Thyroid gland (tissue), 4 donors: ENCODE results near the gene IGFALS. TPM values are rescaled to one million over a fixed set of nuclear protein-coding genes. Genes with fewer than 3 reads are reported as not detected.

Source experiments
- DNase-seq, 2 donors: peaks; one replicate each; pipeline ENCODE4 v3.0.0-alpha.2; 2019
- H3K27ac ChIP-seq, 3 donors: fragments of 200-600 bp; sonication (generic); 1 replicate in 2 of 3; 2 replicates in 1 of 3; pipeline ENCODE4 v1.5.1; 2016 to 2019; ENCODE audit warnings: mild to moderate bottlenecking in 1 of 3, moderate library complexity in 1 of 3
- H3K27me3 ChIP-seq: fragments of 200-600 bp; sonication (generic); one replicate; pipeline ENCODE4 v1.5.1; 2019
- H3K36me3 ChIP-seq, 2 donors: fragments of 200-600 bp; sonication (generic); one replicate each; pipeline ENCODE4 v1.5.1; 2016 to 2019
- H3K4me1 ChIP-seq, 2 donors: fragments of 200-600 bp; sonication (generic); one replicate each; pipeline ENCODE4 v1.5.1; 2017 to 2019
- H3K4me3 ChIP-seq, 3 donors: fragments of 200-600 bp; sonication (generic); replicated peaks in 1 of 3; 1 replicate in 2 of 3; 2 replicates in 1 of 3; pipeline ENCODE4 v1.5.1; 2016; ENCODE audit warnings: mild to moderate bottlenecking in 1 of 3
- H3K9me3 ChIP-seq: fragments of 200-600 bp; sonication (generic); one replicate; pipeline ENCODE4 v1.5.1; 2017
- POLR2A ChIP-seq, 2 donors: fragments of 450-650 bp; IDR thresholded peaks; one replicate each; pipeline ENCODE4 v1.6.1; 2017; ENCODE audit warnings: antibody characterized with exemption in 2 of 2, mild to moderate bottlenecking in 2 of 2, moderate library complexity in 1 of 2
- WGBS, 2 donors: methylation state at CpG; one replicate each; pipeline ENCODE4 v1.1.5; 2017; 5-methylcytosine and 5-hydroxymethylcytosine counted together
- intact Hi-C: fragments of 100-400 bp; cut with DNase I; formaldehyde crosslinking; loops from one replicate; pipeline ENCODE4 v1.15.1; 2023
- total RNA-seq, 4 donors: library from RNA; depleted of rRNA; stranded (reverse); fragments of >200 nt; gene quantifications; one replicate each; pipeline ENCODE4 v1.2.3, GENCODE V29; 2016
- TF ChIP-seq, protein P1 (sequence below), 6 experiments: fragments of 200-600 bp in 3 of 6; fragments of 450-650 bp in 3 of 6; sonication (generic) in 3 of 6; IDR thresholded peaks; one replicate each; pipeline ENCODE4 v1.5.1; 2016 to 2019; ENCODE audit warnings: antibody characterized with exemption in 6 of 6, mild to moderate bottlenecking in 2 of 6, inconsistent platforms in 1 of 6, moderate library complexity in 1 of 6

The IGFALS gene
- total RNA-seq, 4 donors from 2014 or later = 0.13 to 4.2 (median 1.8) TPM

DNA sequence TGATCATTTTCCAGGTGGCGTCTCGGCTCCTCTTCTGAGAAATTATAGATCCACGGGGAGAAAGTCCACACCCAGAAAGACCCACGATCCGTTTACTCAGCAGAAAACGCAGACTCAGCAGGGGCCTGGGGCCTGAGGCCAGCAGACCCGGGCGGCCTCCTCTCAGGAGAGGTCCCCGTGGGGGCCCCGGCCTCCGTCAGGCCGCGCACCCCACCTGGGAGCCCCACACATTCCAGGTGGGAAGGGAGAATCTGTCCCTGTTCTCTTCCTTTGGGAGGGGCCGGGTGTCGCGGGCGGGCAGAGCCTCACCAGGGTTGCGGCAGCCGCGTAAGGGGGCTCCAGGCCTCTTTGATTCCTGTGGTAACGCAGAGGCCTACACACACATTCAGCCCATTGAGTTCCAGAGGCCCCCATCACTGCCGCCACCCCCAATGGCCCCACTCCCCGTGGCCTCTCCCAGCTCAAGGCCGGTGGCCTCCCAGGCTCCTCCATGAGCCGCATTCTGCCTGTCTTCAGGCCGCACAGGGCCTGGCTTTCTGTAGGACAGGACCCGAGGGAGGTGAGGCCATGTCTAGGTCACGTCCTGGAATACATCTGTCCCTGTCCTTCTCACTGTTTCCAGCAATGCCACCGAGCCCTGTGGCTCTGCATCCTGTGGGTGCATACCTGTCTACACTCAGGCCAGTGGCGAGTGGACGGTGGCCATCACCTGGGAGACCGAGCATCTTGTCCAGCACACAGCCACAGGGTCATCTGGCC, 1.6 kb upstream of the IGFALS start:
- no peak for DNase-seq

DNA sequence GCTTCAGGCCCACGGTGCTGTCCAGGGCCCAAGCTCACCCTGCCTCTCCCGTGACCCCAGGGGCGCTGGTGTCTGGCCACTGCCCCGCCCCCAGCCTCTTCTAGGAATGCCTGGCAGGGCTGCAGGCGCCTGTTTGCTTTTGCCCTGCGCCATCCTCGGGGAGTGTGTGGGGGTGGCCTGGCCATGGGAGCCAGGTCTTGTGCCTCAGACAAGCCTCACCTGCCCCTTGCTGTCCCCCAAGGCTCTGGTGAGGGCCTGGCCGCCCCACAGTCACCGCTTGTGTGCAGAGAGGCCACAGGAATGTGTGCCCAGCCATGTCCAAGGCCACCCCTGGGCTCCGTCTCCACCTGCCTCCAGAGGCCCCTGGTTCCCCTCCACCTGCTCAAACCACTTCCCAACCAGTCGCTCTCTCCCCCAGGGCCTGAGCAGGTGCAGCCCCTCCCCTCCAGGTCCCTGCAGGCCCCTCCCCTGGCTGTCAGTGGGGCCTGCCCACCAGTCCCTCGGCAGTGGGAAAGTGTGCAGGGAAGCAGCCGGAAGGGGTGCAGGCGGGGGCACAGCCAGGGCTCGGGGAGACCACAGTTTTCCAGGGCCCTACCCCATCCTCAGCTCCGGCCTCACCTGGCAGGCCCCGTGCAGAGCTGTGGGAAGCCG, 841 bp upstream of the IGFALS start:
- Histone ChIP-seq H3K27me3 (no peaks in the 10 kb centered on the region), H3K36me3 (peaks cover 0 to 1% of the 10 kb centered on the region in 2 donors), H3K4me1 (peaks cover 11 to 12% of the 10 kb centered on the region in 2 donors), H3K9me3 (no peaks in the 10 kb centered on the region), H3K27ac (peak overlapping the region in 1 of 3 donors; percentile 2), H3K4me3 (no peak overlapping the region)
- TF ChIP-seq POLR2A (IDR thresholded peaks at IDR 0.05) = no peak
- TF ChIP-seq, protein P1, sequence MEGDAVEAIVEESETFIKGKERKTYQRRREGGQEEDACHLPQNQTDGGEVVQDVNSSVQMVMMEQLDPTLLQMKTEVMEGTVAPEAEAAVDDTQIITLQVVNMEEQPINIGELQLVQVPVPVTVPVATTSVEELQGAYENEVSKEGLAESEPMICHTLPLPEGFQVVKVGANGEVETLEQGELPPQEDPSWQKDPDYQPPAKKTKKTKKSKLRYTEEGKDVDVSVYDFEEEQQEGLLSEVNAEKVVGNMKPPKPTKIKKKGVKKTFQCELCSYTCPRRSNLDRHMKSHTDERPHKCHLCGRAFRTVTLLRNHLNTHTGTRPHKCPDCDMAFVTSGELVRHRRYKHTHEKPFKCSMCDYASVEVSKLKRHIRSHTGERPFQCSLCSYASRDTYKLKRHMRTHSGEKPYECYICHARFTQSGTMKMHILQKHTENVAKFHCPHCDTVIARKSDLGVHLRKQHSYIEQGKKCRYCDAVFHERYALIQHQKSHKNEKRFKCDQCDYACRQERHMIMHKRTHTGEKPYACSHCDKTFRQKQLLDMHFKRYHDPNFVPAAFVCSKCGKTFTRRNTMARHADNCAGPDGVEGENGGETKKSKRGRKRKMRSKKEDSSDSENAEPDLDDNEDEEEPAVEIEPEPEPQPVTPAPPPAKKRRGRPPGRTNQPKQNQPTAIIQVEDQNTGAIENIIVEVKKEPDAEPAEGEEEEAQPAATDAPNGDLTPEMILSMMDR (IDR thresholded peaks at IDR 0.05) = no peak
- intact Hi-C loops = no loop called here
- DNase-seq = peak; percentile 79 to 80
- WGBS, 2 donors = 40 to 68% methylated on average over 4 to 13 of the region's 18 CpGs

More for the DNA sequence above, 1.6 kb upstream of the IGFALS start:
- intact Hi-C loops = no loop called here
- no peaks in the 10 kb centered on the region for H3K9me3 ChIP-seq
- H3K4me3 ChIP-seq = no peak overlapping the region
- peaks cover 11 to 12% of the 10 kb centered on the region in 2 donors for H3K4me1 ChIP-seq
- no peaks in the 10 kb centered on the region for H3K27me3 ChIP-seq
- H3K36me3 ChIP-seq = no peaks in the 10 kb centered on the region
- WGBS, 2 donors = 79 to 83% methylated on average over 13 to 31 of the region's 32 CpGs
- TF ChIP-seq POLR2A (IDR thresholded peaks at IDR 0.05) = no peak
- TF ChIP-seq, protein P1 (IDR thresholded peaks at IDR 0.05) = no peak
- H3K27ac ChIP-seq = no peak overlapping the region

DNA sequence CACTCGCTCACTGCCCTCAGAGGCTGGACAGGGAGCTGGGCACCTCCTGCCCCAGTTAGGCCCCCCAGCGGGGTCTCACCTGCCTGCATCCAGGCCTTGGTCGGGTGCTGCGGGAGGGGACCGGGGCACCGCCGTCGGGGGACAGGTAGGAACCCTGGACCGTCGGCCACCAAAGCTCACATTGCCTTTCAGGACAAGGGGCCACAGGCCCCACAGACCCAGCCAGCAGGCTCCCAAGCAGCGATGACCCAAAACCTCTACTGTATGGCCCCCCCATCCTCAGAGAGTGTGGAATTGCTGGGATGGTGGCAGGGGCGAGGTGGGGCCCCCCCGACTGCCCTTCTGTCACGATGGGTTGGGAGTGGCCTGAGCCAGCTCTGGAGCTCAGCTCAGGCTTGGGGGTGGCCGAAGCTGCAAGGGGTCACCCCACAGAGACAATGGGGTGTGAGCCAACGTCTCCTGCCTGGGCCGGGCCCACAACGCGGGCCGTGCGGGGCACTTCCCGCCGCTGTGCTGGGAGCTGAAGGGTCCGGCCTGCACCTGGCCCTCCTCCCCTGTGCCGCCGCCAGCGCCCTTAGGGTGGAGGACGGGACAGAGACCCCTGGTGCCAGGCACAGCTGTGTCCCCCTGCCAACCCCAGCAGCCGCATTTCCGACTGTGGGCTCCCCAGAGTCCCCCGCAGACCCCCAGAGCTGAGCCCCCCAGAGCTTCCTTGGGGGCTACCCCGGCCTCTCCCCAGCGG, 498 bp downstream of the IGFALS start:
- no peak overlapping the region for H3K27ac ChIP-seq
- peaks cover 12 to 15% of the 10 kb centered on the region in 2 donors for H3K36me3 ChIP-seq
- TF ChIP-seq POLR2A (IDR thresholded peaks at IDR 0.05) = no peak
- TF ChIP-seq, protein P1 (IDR thresholded peaks at IDR 0.05) = no peak
- no peak for DNase-seq
- H3K27me3 ChIP-seq = no peaks in the 10 kb centered on the region
- intact Hi-C loops = no loop called here
- 82 to 93% methylated on average over 2 to 11 of the region's 33 CpGs for WGBS, 2 donors
- no peak overlapping the region for H3K4me3 ChIP-seq
- H3K4me1 ChIP-seq = peaks cover 11 to 12% of the 10 kb centered on the region in 2 donors
- H3K9me3 ChIP-seq = no peaks in the 10 kb centered on the region

DNA sequence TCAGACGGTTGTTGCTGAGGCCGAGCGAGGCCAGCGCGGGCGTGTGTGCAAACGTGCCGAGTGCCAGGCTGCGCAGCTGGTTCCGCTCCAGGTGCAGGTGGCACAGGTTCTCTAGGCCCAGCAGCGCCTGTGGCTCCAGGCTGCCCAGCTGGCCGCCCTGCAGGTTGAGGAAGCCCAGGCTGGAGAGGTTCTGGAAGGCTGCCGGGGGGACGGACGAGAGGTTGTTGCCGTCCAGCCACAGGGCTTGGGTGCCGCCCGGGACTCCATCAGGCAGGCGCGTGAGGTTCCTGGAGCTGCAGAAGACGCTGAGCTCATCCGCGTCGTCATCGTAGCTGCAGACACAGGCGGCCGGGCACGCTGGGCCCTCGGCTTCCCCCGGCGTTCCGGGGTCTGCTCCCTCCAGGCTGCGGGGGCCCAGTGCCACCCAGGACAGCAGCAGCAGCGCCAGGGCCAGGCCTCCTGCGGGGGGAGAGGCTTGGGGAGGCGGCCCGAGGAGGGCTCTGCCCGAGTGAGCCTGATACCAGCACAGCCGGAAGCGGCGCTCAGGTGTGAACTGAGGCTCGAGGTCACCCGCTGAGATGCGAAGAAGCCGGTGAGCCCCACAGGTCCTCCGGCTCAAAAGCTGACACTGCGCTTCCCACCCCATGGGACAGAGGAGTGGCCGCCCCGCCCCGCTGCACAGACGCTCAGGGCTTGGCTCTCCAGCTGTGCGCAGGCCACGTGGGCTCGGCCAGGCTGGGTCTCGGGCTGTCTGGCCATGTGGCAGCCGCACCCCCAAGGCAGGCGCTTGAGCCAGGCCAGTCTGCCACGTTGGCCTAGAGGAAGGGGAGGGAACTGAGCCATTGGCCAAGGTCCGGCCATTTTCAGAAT, 1.3 kb downstream of the IGFALS start:
- Histone ChIP-seq H3K4me3 (no peak overlapping the region), H3K27ac (no peak overlapping the region), H3K27me3 (no peaks in the 10 kb centered on the region), H3K4me1 (peaks cover 11 to 12% of the 10 kb centered on the region in 2 donors), H3K9me3 (no peaks in the 10 kb centered on the region), H3K36me3 (peaks cover 15 to 17% of the 10 kb centered on the region in 2 donors)
- no peak for DNase-seq
- TF ChIP-seq POLR2A (IDR thresholded peaks at IDR 0.05) = no peak
- TF ChIP-seq, protein P1 (IDR thresholded peaks at IDR 0.05) = no peak
- 87% methylated on average over 20 of the region's 59 CpGs; no CpG with 5 or more reads in 1 of the 2 donors for WGBS, 2 donors
- intact Hi-C loops = no loop called here
